ENCODE data around the gene PTPRT. TPM values are rescaled to one million over a fixed set of nuclear protein-coding genes. Genes with fewer than 3 reads are reported as not detected.

PTPRT gene
- total and polyA plus RNA-seq, 10 of the 15 experiments (the other 5 are each of a cell fraction or from before 2014, with no cell fraction given) = not detected

GRCh38 chr20:42111349-42111748 is 1078.4 kb downstream of the PTPRT start (continued):
- TF ChIP-seq, protein P1, sequence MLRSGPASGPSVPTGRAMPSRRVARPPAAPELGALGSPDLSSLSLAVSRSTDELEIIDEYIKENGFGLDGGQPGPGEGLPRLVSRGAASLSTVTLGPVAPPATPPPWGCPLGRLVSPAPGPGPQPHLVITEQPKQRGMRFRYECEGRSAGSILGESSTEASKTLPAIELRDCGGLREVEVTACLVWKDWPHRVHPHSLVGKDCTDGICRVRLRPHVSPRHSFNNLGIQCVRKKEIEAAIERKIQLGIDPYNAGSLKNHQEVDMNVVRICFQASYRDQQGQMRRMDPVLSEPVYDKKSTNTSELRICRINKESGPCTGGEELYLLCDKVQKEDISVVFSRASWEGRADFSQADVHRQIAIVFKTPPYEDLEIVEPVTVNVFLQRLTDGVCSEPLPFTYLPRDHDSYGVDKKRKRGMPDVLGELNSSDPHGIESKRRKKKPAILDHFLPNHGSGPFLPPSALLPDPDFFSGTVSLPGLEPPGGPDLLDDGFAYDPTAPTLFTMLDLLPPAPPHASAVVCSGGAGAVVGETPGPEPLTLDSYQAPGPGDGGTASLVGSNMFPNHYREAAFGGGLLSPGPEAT (IDR thresholded peaks at IDR 0.05; ENCODE audit: low read depth) = no peak
- no peak for TF ChIP-seq HDAC6 (IDR thresholded peaks at IDR 0.05; ENCODE audit: unreplicated experiment)

DNA sequence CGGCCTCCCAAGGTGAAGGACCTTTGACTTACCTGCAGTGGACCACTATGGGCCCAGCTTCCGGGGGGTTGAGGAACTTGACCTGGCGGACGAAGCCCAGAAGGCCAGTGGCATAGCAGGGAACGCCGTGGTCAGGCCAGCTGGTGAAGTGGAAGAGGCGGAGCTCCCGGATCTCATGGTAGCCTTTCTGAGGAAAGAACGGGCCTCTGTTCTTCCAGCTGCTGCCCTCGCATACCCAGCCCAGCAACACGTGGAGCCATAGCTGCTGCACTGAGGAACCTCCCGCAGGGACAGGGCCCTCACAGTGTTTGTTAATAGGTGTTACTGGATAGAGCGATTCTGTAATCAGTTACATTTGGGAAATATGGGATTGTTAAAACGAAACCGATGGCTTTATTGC is 1079.4 kb downstream of the PTPRT start:
- FAIRE-seq (no peak), DNase-seq (ENCODE audit: low read depth, low spot score) (no peak), ATAC-seq (no peak)
- SMC1A ChIA-PET (ENCODE audit: uncharacterized antibody, unreplicated experiment) = no interaction called here
- Histone ChIP-seq H3K4me3 (no peak overlapping the region), H4K20me1 (ENCODE audit: control insufficient read depth, insufficient read depth) (no peaks in the 10 kb centered on the region), H3K36me3 (ENCODE audit: control insufficient read depth in 2 of 2, insufficient read depth in 2 of 2, low read length in 1 of 2) (no peaks in the 10 kb centered on the region), H3K27ac (ENCODE audit: control insufficient read depth, insufficient read depth) (no peak overlapping the region), H3K4me2 (ENCODE audit: control insufficient read depth, insufficient read depth) (no peak overlapping the region), H3K9ac (ENCODE audit: control insufficient read depth, insufficient read depth, low read length) (no peak overlapping the region), H3K9me3 (replicated peaks; ENCODE audit: control insufficient read depth, insufficient read depth, low read length) (no peaks in the 10 kb centered on the region), H3K4me1 (ENCODE audit: control insufficient read depth, insufficient read depth, low read length) (no peaks in the 10 kb centered on the region), H2AFZ (ENCODE audit: control insufficient read depth, low read depth, low read length) (no peak overlapping the region), H3K27me3 (replicated peaks in 1 of 2; ENCODE audit: control insufficient read depth in 2 of 2, insufficient read depth in 2 of 2, low read length in 1 of 2) (no peaks in the 10 kb centered on the region), H3K79me2 (ENCODE audit: control insufficient read depth, insufficient read depth, low read length) (no peaks in the 10 kb centered on the region)
- intact Hi-C loops (cut with micrococcal nuclease; ENCODE audit: unreplicated experiment) = no loop called here
- CTCF ChIA-PET = interaction anchor here (0.7 kb wide), 1 partner anchor 20 kb away, joined by 3 read pairs; no protein-coding TSS in a partner anchor
- 45% methylated on average over 15 of the region's 15 CpGs for WGBS (ENCODE audit: insufficient coverage, insufficient replicate concordance, low lambda C conversion rate, missing lambda C conversion rate)
- no TSS peak for BruUV-seq (replicated peaks)
- RAD21 ChIA-PET (ENCODE audit: unreplicated experiment) = no interaction called here
- in situ Hi-C loops (cut with MboI) = no loop called here
- POLR2A ChIA-PET = no interaction called here
- TF ChIP-seq NFXL1 (IDR thresholded peaks at IDR 0.05; ENCODE audit: borderline replicate concordance) = no peak
- TF ChIP-seq GABPA (IDR thresholded peaks at IDR 0.05; ENCODE audit: low read depth) = no peak
- TF ChIP-seq, protein P2, sequence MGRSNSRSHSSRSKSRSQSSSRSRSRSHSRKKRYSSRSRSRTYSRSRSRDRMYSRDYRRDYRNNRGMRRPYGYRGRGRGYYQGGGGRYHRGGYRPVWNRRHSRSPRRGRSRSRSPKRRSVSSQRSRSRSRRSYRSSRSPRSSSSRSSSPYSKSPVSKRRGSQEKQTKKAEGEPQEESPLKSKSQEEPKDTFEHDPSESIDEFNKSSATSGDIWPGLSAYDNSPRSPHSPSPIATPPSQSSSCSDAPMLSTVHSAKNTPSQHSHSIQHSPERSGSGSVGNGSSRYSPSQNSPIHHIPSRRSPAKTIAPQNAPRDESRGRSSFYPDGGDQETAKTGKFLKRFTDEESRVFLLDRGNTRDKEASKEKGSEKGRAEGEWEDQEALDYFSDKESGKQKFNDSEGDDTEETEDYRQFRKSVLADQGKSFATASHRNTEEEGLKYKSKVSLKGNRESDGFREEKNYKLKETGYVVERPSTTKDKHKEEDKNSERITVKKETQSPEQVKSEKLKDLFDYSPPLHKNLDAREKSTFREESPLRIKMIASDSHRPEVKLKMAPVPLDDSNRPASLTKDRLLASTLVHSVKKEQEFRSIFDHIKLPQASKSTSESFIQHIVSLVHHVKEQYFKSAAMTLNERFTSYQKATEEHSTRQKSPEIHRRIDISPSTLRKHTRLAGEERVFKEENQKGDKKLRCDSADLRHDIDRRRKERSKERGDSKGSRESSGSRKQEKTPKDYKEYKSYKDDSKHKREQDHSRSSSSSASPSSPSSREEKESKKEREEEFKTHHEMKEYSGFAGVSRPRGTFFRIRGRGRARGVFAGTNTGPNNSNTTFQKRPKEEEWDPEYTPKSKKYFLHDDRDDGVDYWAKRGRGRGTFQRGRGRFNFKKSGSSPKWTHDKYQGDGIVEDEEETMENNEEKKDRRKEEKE (IDR thresholded peaks at IDR 0.05) = no peak
- no peak for TF ChIP-seq SREBF2 (IDR thresholded peaks at IDR 0.05; ENCODE audit: low read length)
- no peak for TF ChIP-seq RUNX3 (IDR thresholded peaks at IDR 0.05; ENCODE audit: low read length)
- TF ChIP-seq, protein P3, sequence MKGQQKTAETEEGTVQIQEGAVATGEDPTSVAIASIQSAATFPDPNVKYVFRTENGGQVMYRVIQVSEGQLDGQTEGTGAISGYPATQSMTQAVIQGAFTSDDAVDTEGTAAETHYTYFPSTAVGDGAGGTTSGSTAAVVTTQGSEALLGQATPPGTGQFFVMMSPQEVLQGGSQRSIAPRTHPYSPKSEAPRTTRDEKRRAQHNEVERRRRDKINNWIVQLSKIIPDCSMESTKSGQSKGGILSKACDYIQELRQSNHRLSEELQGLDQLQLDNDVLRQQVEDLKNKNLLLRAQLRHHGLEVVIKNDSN (IDR thresholded peaks at IDR 0.05; ENCODE audit: borderline replicate concordance, extremely low read length, insufficient read depth, low read depth, low read length) = no peak
- no peak for TF ChIP-seq ZBTB4 (CRISPR knock-in tag; IDR thresholded peaks at IDR 0.05)
- no peak for TF ChIP-seq BCL3 (IDR thresholded peaks at IDR 0.05; ENCODE audit: borderline replicate concordance, insufficient read depth, low read depth, low read length, poor library complexity, severe bottlenecking)
- TF ChIP-seq RELA (IDR thresholded peaks at IDR 0.05; ENCODE audit: borderline replicate concordance, partially characterized antibody) = no peak
- TF ChIP-seq TCF3 (IDR thresholded peaks at IDR 0.05; ENCODE audit: borderline replicate concordance, insufficient read depth, low read depth, low read length) = no peak
